ENCODE data around the gene SLC9A9. TPM values are rescaled to one million over a fixed set of nuclear protein-coding genes. Genes with fewer than 3 reads are reported as not detected.

SLC9A9 gene
- total and polyA plus RNA-seq, 8 donors: 0.28 to 5.9 (median 0.75) TPM

DNA sequence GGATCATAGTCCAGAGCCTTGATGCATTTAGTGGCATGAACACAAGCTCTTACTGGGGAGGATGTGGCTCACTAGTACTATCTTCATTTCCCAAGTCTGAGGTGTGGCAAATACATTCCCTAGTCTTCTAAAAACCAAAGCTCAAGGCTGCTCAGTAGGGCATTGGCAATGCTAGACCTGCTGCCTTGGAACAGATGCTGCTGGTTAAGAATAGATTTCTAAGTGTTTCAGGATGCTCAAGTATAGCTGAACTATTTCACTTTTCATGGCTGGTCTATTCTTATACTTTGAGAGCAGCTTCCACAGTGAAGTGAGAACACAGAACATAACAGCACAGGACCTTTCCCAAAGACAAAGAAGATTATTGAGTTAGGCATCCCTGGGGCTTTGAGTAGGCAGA is 549.9 kb downstream of the SLC9A9 start:
- DNase-seq (no peak), FAIRE-seq (no peak), ATAC-seq (no peak)
- TF ChIP-seq, protein P1, sequence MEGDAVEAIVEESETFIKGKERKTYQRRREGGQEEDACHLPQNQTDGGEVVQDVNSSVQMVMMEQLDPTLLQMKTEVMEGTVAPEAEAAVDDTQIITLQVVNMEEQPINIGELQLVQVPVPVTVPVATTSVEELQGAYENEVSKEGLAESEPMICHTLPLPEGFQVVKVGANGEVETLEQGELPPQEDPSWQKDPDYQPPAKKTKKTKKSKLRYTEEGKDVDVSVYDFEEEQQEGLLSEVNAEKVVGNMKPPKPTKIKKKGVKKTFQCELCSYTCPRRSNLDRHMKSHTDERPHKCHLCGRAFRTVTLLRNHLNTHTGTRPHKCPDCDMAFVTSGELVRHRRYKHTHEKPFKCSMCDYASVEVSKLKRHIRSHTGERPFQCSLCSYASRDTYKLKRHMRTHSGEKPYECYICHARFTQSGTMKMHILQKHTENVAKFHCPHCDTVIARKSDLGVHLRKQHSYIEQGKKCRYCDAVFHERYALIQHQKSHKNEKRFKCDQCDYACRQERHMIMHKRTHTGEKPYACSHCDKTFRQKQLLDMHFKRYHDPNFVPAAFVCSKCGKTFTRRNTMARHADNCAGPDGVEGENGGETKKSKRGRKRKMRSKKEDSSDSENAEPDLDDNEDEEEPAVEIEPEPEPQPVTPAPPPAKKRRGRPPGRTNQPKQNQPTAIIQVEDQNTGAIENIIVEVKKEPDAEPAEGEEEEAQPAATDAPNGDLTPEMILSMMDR (IDR thresholded peaks at IDR 0.05): no peak
- Histone ChIP-seq H3K9me3 (no peaks in the 10 kb centered on the region), H3K36me3 (no peaks in the 10 kb centered on the region), H3K4me3 (no peak overlapping the region), H3K4me1 (no peaks in the 10 kb centered on the region), H3K27me3 (no peaks in the 10 kb centered on the region), H3K27ac (no peak overlapping the region)
- intact Hi-C loops (cut with DNase I): no loop called here

DNA sequence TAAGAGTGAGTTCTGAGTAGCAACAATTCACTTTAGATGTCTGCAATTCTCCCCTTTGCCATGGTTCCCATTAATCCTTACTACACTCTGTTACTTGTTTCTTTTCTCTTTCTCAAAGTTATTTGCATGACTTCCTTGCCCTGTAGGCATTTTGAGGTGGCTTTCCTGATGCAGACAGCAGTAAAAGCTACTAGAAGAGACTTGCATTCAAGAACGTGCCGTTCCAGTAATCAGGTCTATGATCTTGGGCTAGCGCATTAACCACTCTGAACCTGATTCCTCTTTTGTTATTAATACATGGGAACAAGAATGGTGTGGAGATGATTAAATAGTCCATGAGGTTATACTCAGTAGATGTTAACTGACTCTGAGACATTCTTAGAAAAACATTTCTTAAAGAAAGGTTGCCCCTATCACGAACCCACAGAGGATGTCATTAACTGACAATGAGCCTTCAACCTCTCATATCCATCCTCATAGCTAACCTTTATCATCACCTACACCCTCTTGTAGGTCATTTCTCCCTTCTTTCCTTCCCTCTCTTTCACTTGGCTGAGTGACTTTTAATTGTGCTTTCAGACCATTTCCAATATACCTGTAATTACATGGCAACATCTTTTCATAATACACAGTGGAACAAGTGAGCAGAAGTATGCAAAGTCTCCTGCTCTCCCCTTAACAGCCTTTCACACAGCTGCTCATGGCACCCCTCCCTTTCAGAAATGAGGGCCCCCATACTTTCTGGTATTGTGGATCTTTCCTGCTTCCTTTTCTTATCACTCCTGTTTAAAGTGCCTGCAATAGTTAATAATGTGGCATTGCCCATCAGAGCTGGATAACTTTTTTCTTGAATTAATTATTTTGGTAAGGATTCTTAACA is 552.8 kb downstream of the SLC9A9 start:
- no peak overlapping the region for H3K27ac ChIP-seq
- FAIRE-seq (no peak), DNase-seq (no peak), ATAC-seq (no peak)
- 78 to 81% methylated on average over 4 of the region's 4 CpGs for WGBS, 2 donors
- H3K9me3 ChIP-seq: no peaks in the 10 kb centered on the region
- TF ChIP-seq, protein P1 (IDR thresholded peaks at IDR 0.05): no peak
- intact Hi-C loops (cut with DNase I): no loop called here
- H3K27me3 ChIP-seq: no peaks in the 10 kb centered on the region
- no peaks in the 10 kb centered on the region for H3K36me3 ChIP-seq
- H3K4me1 ChIP-seq: no peaks in the 10 kb centered on the region
- H3K4me3 ChIP-seq: no peak overlapping the region

DNA sequence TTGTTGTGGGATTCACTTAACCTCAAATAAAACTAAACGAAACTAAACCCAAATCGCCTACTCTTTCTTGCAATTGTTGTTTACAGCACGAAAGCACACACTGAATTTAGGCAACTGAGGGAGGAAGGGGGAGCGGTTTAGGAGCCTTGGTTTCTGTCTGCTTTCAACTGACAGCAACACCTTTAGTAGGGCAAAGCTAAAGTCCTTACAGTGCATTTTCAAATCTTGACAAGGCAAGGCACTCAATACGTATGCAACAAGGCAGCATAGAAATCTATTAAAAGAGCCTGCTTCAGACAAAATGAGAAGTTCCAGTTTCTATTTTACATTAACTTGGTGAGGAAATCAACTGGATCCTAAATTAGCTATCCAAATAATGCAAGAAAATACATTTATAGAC is 554.1 kb downstream of the SLC9A9 start:
- Histone ChIP-seq H3K27me3 (no peaks in the 10 kb centered on the region), H3K36me3 (no peaks in the 10 kb centered on the region), H3K4me1 (no peaks in the 10 kb centered on the region), H3K4me3 (no peak overlapping the region), H3K27ac (no peak overlapping the region), H3K9me3 (no peaks in the 10 kb centered on the region)
- ATAC-seq (no peak), FAIRE-seq (no peak), DNase-seq (no peak)
- TF ChIP-seq, protein P1 (IDR thresholded peaks at IDR 0.05): no peak
- intact Hi-C loops (cut with DNase I): no loop called here
- 89 to 93% methylated on average over 5 of the region's 5 CpGs for WGBS, 2 donors

DNA sequence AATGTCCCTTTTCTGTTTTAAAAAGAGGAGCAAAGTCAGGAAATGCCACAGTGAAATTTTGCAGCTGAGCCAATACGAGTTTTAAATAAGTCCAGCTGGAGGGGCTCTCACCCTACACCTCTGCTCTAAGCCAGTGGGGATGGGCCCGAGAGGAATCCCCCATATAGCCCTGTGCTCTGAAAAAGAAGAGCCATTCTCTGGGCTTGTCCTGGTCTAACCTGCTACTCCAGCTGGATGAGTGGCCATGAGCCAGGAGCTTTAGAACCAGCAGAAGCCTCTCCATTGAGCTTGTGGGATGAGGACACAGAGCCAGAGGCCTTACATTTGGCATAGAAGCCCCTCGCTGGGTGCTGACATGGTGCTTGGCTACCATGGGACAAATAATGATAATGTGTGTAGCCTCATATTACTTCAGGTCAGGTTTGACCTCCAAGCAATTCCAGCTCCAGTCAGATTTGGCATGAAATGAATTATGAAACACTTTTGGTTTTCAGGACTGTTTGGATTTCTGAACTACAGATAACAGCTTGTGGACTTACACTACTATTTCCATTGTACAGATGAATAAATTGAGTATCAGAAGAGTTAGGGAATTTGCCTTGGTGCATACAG is 556.3 kb downstream of the SLC9A9 start:
- Histone ChIP-seq H3K4me1 (no peaks in the 10 kb centered on the region), H3K27me3 (no peaks in the 10 kb centered on the region), H3K4me3 (no peak overlapping the region), H3K27ac (no peak overlapping the region), H3K36me3 (no peaks in the 10 kb centered on the region), H3K9me3 (no peaks in the 10 kb centered on the region)
- DNase-seq (no peak), ATAC-seq (no peak), FAIRE-seq (no peak)
- intact Hi-C loops (cut with DNase I): no loop called here
- TF ChIP-seq, protein P1 (IDR thresholded peaks at IDR 0.05): no peak
- 52 to 61% methylated on average over 3 of the region's 3 CpGs for WGBS, 2 donors

DNA sequence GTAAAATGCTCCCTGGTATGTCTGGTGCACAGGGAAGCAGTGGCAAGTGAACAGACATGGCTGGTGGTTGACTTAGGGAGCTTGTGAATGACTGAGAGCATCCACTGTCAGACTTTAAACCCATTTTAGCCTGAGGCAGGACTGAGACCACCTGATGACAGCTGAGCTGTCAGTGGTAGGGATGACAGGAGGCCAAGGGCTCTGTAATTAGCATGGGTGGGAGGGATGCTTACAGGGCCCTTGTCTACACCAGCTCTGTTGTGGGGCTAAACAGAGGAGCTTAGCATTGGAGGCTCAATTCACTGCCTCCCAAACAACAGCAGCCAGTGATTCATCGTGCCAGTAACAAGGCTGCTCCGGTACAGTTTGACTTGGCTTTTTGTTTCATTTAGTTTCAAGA is 559.3 kb downstream of the SLC9A9 start:
- WGBS, 2 donors: 70 to 79% methylated on average over 2 of the region's 2 CpGs
- ATAC-seq: no peak
- Histone ChIP-seq H3K27me3 (no peaks in the 10 kb centered on the region), H3K27ac (no peak overlapping the region), H3K9me3 (no peaks in the 10 kb centered on the region), H3K4me1 (no peaks in the 10 kb centered on the region), H3K4me3 (no peak overlapping the region), H3K36me3 (no peaks in the 10 kb centered on the region)
- intact Hi-C loops (cut with DNase I): no loop called here
- TF ChIP-seq, protein P1 (IDR thresholded peaks at IDR 0.05): no peak
- no peak for FAIRE-seq
- no peak for DNase-seq
